CD4-positive, CD25-positive, alpha-beta regulatory T cell (primary cell): ENCODE results near the gene CAPN9. TPM values are rescaled to one million over a fixed set of nuclear protein-coding genes. Genes with fewer than 3 reads are reported as not detected.

Experiments used
- ATAC-seq, 2 donors: fragments of 150-1000 bp; cut with Tn5 transposase; one replicate each; pipeline ENCODE4 v1.10.0; 2021; ENCODE audit warnings: low read depth in 2 of 2, moderate number of reproducible peaks in 2 of 2, moderate library complexity in 1 of 2
- DNase-seq, 3 donors: peaks; one replicate each; pipeline versions ENCODE4 v3.0.0 to v3.0.0-alpha.2; 2012 to 2022; ENCODE audit warnings: mixed read lengths in 1 of 3
- H3K27ac ChIP-seq: one replicate; pipeline ENCODE4 v1.7.0; 2013; ENCODE audit warnings: mild to moderate bottlenecking, low read length; ENCODE audit not compliant: insufficient read depth, poor library complexity, severe bottlenecking
- H3K27me3 ChIP-seq: one replicate; pipeline ENCODE4 v1.7.0; 2013; ENCODE audit warnings: low read length; ENCODE audit not compliant: control insufficient read depth, insufficient read depth
- H3K36me3 ChIP-seq: one replicate; pipeline ENCODE4 v1.7.0; 2013; ENCODE audit warnings: mild to moderate bottlenecking, low read length, moderate library complexity; ENCODE audit not compliant: control insufficient read depth, insufficient read depth
- H3K4me1 ChIP-seq: 2 replicates; pipeline ENCODE4 v1.7.0; 2013; ENCODE audit warnings: mild to moderate bottlenecking, low read length; ENCODE audit not compliant: insufficient read depth, control insufficient read depth, poor library complexity, severe bottlenecking
- H3K4me3 ChIP-seq: one replicate; pipeline ENCODE4 v1.7.0; 2013; ENCODE audit warnings: low read depth, mild to moderate bottlenecking, low read length, moderate library complexity
- H3K9me3 ChIP-seq, 2 experiments: 1 replicate in 1 of 2; 2 replicates in 1 of 2; pipeline ENCODE4 v1.7.0; 2013; ENCODE audit warnings: low read length in 2 of 2, mild to moderate bottlenecking in 1 of 2, moderate library complexity in 1 of 2; ENCODE audit not compliant: control insufficient read depth in 2 of 2
- H3K27ac Mint-ChIP-seq, 3 donors: one replicate each; pipeline ENCODE4 v1.8.0; 2020 to 2022; ENCODE audit warnings: mild to moderate bottlenecking in 3 of 3, mixed read lengths in 3 of 3, moderate library complexity in 2 of 3
- H3K27me3 Mint-ChIP-seq: one replicate; pipeline ENCODE4 v1.8.0; 2022; ENCODE audit warnings: mild to moderate bottlenecking, mixed read lengths
- H3K36me3 Mint-ChIP-seq: one replicate; pipeline ENCODE4 v1.8.0; 2020; ENCODE audit warnings: mixed read lengths
- H3K4me1 Mint-ChIP-seq, 4 donors: one replicate each; pipeline ENCODE4 v1.8.0; 2020 to 2022; ENCODE audit warnings: mixed read lengths in 4 of 4, mild to moderate bottlenecking in 1 of 4
- H3K4me3 Mint-ChIP-seq, 4 donors: one replicate each; pipeline ENCODE4 v1.8.0; 2020 to 2022; ENCODE audit warnings: mild to moderate bottlenecking in 4 of 4, mixed read lengths in 4 of 4, moderate library complexity in 3 of 4
- H3K9me3 Mint-ChIP-seq, 7 donors: one replicate each; pipeline ENCODE4 v1.8.0; 2020 to 2022; ENCODE audit warnings: mixed read lengths in 7 of 7, mild to moderate bottlenecking in 3 of 7, moderate library complexity in 2 of 7
- polyA plus RNA-seq, 4 donors: library from polyadenylated mRNA; unstranded; fragments of 300-500 nt; fragmentation: Illumina TruSeq; gene quantifications; one replicate each; pipeline ENCODE4 v1.2.3, GENCODE V29; 2021
- total RNA-seq: library from RNA; stranded (reverse); gene quantifications from one replicate; pipeline ENCODE4 v1.2.3, GENCODE V29; 2022

The CAPN9 gene
- total and polyA plus RNA-seq, 5 donors from 2014 or later, result not detected

DNA sequence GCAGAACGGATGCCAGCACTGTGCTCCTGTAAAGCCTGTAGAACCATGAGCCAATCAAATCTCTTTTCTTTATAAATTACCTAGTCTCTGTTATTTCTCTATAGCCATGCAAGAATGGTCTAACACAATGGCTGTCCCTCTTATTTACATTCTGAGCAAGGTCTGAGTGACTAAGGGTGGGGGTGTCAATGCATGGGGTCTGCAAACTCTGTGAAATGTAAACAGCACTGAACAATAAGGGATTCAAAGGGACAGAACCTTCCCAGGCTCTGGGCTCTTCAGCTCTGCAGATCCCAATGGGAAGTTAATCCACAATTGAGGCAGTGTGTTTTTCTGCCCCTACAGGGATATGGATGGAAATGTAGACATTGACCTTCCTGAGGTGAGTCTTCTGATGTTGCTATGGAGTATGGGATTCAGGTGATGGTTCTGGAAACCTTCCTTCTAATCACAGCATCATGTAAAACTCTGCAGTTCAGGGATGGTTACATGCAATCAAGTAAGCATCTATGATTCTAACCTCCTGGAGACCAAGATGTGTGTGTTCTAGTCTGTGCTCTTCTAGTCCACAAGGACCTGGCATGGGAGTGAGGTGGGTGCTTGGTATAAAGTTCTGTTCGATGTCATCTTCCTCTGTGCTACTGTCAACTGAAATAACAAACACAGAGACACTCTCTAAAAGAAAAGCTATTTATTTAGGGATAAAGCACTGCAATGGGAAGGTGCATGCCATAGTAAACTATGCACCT lies 38.6 kb downstream of the CAPN9 start:
- no peaks in the 10 kb centered on the region for H3K9me3 Mint-ChIP-seq
- no peak overlapping the region for H3K27ac ChIP-seq
- peaks cover 3% of the 10 kb centered on the region for H3K27me3 ChIP-seq
- ATAC-seq (no peak), DNase-seq (no peak)
- H3K27me3 Mint-ChIP-seq, result peaks cover 23% of the 10 kb centered on the region
- H3K4me3 ChIP-seq, result no peak overlapping the region
- no peaks in the 10 kb centered on the region for H3K9me3 ChIP-seq
- no peak overlapping the region for H3K4me3 Mint-ChIP-seq
- no peaks in the 10 kb centered on the region for H3K36me3 ChIP-seq
- H3K36me3 Mint-ChIP-seq, result no peaks in the 10 kb centered on the region
- H3K4me1 Mint-ChIP-seq, result no peaks in the 10 kb centered on the region
- H3K27ac Mint-ChIP-seq, result no peak overlapping the region
- no peaks in the 10 kb centered on the region for H3K4me1 ChIP-seq

DNA sequence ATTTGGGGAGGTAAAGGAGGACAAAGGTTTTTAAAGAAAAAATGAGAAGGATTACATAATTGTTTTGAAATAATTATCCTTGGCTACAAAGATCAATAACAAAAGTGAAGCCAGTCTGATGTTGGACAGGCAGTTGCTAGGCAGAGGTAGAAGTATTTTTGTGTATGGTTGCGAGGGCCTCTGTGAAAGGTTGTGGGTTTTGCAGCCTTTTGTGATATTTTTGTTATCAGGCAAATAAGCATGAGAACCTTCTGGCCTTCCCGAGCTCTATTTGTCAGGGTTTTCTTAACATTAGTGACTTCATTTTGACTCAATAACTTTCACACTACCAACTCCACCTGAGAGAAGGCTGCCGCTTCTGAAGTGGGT lies 39.2 kb downstream of the CAPN9 start:
- peaks cover 3% of the 10 kb centered on the region for H3K27me3 ChIP-seq
- no peaks in the 10 kb centered on the region for H3K36me3 Mint-ChIP-seq
- no peaks in the 10 kb centered on the region for H3K4me1 ChIP-seq
- H3K27me3 Mint-ChIP-seq, result peaks cover 27% of the 10 kb centered on the region
- no peak overlapping the region for H3K27ac ChIP-seq
- H3K36me3 ChIP-seq, result no peaks in the 10 kb centered on the region
- H3K4me3 ChIP-seq, result no peak overlapping the region
- ATAC-seq (no peak), DNase-seq (no peak)
- H3K9me3 Mint-ChIP-seq, result no peaks in the 10 kb centered on the region
- no peaks in the 10 kb centered on the region for H3K4me1 Mint-ChIP-seq
- no peak overlapping the region for H3K4me3 Mint-ChIP-seq
- no peak overlapping the region for H3K27ac Mint-ChIP-seq
- H3K9me3 ChIP-seq, result no peaks in the 10 kb centered on the region

DNA sequence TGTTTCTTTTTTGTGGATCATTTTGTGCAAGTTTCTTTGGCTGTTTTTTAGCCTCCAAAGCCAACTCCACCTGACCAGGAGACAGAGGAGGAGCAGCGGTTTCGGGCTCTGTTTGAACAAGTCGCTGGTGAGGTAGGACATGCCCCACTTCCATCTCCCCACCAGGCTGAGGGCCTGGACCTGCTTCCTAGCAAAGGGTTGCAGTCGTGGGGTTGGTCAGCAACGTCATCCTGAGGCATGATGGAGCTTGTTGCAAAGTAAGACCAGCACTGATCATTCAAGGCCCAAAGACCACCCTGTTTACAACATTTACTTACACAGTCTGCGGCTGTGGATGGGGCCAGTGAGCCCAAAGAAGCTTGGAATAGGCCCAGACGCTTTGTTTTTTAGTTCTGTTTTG lies 40.3 kb downstream of the CAPN9 start:
- ATAC-seq, result no peak
- Mint-ChIP-seq H3K27me3 (peaks cover 24% of the 10 kb centered on the region), H3K36me3 (no peaks in the 10 kb centered on the region), H3K9me3 (no peaks in the 10 kb centered on the region), H3K4me3 (no peak overlapping the region), H3K27ac (no peak overlapping the region), H3K4me1 (no peaks in the 10 kb centered on the region)
- H3K9me3 ChIP-seq, result no peaks in the 10 kb centered on the region
- no peaks in the 10 kb centered on the region for H3K36me3 ChIP-seq
- DNase-seq, result no peak
- no peaks in the 10 kb centered on the region for H3K27me3 ChIP-seq
- H3K4me3 ChIP-seq, result no peak overlapping the region
- no peaks in the 10 kb centered on the region for H3K4me1 ChIP-seq
- no peak overlapping the region for H3K27ac ChIP-seq

DNA sequence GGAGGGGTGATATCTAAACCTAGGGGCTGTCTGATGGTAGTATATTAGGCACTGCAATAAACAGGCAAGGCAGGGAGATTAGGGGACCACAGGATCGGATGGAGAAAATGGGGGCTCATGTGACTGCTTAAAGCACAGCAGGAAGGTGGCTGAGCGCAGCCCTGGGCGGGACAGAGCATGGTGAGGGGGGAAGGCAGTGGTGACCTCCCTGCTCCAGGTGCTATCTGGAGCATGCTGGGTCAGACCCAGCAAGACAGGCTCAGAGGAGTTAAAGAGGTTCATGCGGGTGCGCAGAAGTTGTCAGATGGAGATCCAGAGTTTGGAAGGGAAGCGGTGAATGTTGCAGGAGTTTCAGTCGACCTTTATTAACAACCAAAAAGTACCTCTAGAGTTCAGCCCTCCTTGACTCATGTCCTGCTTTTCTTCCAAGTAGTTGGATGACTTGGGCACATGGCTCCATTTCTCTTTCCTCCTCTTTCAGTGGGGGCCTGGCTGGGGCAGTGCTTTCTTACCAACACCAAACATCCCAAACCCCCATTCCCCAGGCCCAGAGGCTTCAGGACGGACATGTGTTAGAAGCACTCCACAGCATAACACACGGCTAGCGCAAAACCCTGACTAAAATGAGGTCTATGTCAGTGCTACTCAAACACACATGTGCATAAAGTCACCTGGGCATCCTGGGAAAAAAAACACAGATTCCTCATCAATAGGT lies 41.5 kb downstream of the CAPN9 start:
- H3K4me1 ChIP-seq, result no peaks in the 10 kb centered on the region

DNA sequence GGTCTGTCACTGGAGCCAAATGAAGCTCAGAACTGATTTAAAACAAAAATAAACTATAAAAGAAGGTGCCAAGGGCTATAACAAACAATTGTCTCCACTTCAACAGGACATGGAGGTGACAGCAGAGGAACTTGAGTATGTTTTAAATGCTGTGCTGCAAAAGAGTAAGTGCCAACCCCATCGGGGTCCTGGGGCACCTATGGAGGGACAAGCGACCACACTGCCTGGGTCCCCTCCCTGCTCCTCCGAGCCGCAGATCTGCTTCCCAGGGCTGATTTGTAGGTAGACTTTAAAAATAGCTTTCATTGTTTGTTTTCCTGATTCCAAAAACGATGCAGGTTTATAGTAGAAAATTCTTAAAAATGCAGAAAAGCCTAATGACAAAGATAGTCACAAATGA lies 42.8 kb downstream of the CAPN9 start:
- ATAC-seq (no peak), DNase-seq (no peak)
- no peaks in the 10 kb centered on the region for H3K9me3 Mint-ChIP-seq
- H3K27ac ChIP-seq, result no peak overlapping the region
- peaks cover 19% of the 10 kb centered on the region for H3K27me3 Mint-ChIP-seq
- no peaks in the 10 kb centered on the region for H3K4me1 ChIP-seq
- H3K27me3 ChIP-seq, result no peaks in the 10 kb centered on the region
- no peaks in the 10 kb centered on the region for H3K36me3 Mint-ChIP-seq
- H3K4me3 ChIP-seq, result no peak overlapping the region
- no peak overlapping the region for H3K27ac Mint-ChIP-seq
- no peaks in the 10 kb centered on the region for H3K4me1 Mint-ChIP-seq
- no peaks in the 10 kb centered on the region for H3K36me3 ChIP-seq
- no peaks in the 10 kb centered on the region for H3K9me3 ChIP-seq
- no peak overlapping the region for H3K4me3 Mint-ChIP-seq

More for the DNA sequence above, 41.5 kb downstream of the CAPN9 start:
- Histone ChIP-seq H3K27me3 (no peaks in the 10 kb centered on the region), H3K4me3 (no peak overlapping the region), H3K36me3 (no peaks in the 10 kb centered on the region), H3K27ac (no peak overlapping the region), H3K9me3 (no peaks in the 10 kb centered on the region)
- H3K36me3 Mint-ChIP-seq, result no peaks in the 10 kb centered on the region
- H3K27ac Mint-ChIP-seq, result no peak overlapping the region
- peaks cover 19% of the 10 kb centered on the region for H3K27me3 Mint-ChIP-seq
- H3K4me3 Mint-ChIP-seq, result no peak overlapping the region
- DNase-seq (no peak), ATAC-seq (no peak)
- no peaks in the 10 kb centered on the region for H3K4me1 Mint-ChIP-seq
- H3K9me3 Mint-ChIP-seq, result no peaks in the 10 kb centered on the region

DNA sequence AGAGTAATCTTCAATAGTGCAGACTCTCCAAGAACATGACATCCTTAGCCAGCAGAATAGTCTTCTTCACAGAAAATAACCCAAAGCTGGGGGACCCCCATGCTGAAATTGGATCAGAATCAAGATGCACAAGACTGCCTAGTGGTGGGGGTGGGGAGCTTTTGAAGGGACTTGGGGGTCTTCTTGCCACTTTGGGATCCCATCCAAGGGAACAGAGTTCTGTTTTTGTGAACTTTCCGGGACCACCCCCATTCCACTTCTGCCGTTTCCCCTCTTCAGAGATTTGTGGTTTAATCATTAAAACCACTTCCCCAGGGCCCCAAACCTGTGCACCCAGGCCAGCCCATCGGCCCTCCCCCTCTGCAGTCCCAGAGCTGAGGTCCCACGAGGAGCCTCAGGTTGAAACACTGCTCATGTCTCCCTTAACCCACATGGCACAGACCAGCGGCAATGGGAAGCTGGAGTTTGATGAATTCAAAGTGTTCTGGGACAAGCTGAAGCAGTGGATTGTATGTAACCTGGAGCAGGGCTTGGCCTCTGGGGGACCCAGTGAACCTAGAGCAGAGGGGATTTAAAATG lies 44.9 kb downstream of the CAPN9 start:
- DNase-seq, result no peak
- no peaks in the 10 kb centered on the region for H3K27me3 ChIP-seq

DNA sequence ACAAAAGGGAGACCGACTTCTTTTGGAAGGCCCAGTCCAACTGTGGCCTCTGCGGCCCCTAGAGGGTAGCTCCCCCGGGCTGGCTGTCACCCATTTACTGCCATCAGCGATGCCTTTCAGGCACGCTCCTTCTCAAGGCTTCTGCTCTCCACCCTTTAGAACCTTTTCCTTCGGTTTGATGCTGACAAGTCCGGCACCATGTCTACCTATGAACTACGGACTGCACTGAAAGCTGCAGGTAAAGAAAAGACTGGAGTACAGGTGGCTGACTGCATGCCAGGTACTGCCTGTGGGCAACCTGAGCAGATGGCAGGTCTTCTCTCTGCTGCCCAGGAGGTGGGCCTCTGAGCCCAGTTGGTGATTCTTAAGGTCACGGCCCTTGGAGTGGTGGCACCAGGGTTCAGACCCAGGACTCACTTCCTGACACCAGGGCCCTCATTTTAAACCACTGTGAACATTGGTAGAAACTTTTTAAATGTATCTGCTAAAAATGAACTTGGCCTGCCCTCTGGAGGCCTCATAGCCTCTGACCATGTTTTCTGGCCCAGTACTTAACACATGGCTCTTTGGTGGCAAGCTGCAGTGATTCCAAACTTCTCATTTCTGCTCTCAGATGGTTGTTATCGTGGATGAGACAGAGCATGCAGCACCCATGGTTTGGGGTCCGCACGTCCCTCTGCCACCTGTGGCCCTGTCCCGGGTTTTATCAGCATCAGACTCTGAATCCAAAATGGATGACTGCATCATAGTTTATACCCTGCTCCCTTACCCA lies 45.7 kb downstream of the CAPN9 start:
- no peaks in the 10 kb centered on the region for H3K4me1 Mint-ChIP-seq
- no peak for DNase-seq
- Histone ChIP-seq H3K9me3 (no peaks in the 10 kb centered on the region), H3K36me3 (no peaks in the 10 kb centered on the region), H3K4me3 (no peak overlapping the region), H3K27me3 (no peaks in the 10 kb centered on the region), H3K4me1 (no peaks in the 10 kb centered on the region), H3K27ac (no peak overlapping the region)
- no peak for ATAC-seq
- H3K9me3 Mint-ChIP-seq, result no peaks in the 10 kb centered on the region
- no peak overlapping the region for H3K27ac Mint-ChIP-seq
- no peak overlapping the region for H3K4me3 Mint-ChIP-seq
- no peaks in the 10 kb centered on the region for H3K36me3 Mint-ChIP-seq
- peaks cover 19% of the 10 kb centered on the region for H3K27me3 Mint-ChIP-seq

More for the DNA sequence above, 44.9 kb downstream of the CAPN9 start:
- no peak overlapping the region for H3K4me3 ChIP-seq
- ATAC-seq, result no peak
- H3K27ac ChIP-seq, result no peak overlapping the region
- H3K36me3 ChIP-seq, result no peaks in the 10 kb centered on the region
- no peak overlapping the region for H3K27ac Mint-ChIP-seq
- no peaks in the 10 kb centered on the region for H3K9me3 Mint-ChIP-seq
- no peak overlapping the region for H3K4me3 Mint-ChIP-seq
- no peaks in the 10 kb centered on the region for H3K4me1 Mint-ChIP-seq
- no peaks in the 10 kb centered on the region for H3K36me3 Mint-ChIP-seq
- no peaks in the 10 kb centered on the region for H3K4me1 ChIP-seq
- no peaks in the 10 kb centered on the region for H3K9me3 ChIP-seq
- H3K27me3 Mint-ChIP-seq, result peaks cover 21% of the 10 kb centered on the region
